Activated CD4-positive, alpha-beta T cell treated with anti-CD3 and anti-CD28 coated beads for 4 hours (primary cell): ENCODE measurements around the gene GTF2H4.

Experiments
- DNase-seq, 2 donors: peaks; one replicate each; pipeline ENCODE4 v3.0.0-alpha.2; 2020

GTF2H4 gene

GRCh38 chr6:30882759-30883684, 25.0 kb upstream of the GTF2H4 start:
- DNase-seq: peak in 1 of 2 donors; percentile 23

- DNase-seq: peak; percentile 43 to 55
Observed at GRCh38 chr6:30883685-30884520, 24.1 kb upstream of the GTF2H4 start, which contains the start of gene DDR1. TSS of gene DDR1 (plus strand) at chr6:30884519. CDS start at chr6:30888730, 4,211 bp downstream.

GRCh38 chr6:30884521-30885480, 23.2 kb upstream of the GTF2H4 start:
- peak; percentile 36 to 51 for DNase-seq

- DNase-seq: peak in 1 of 2 donors; percentile 12
Observed at GRCh38 chr6:30885481-30885998, 22.5 kb upstream of the GTF2H4 start.

- DNase-seq: peak; percentile 25 to 28
Observed at GRCh38 chr6:30885999-30886896, 21.8 kb upstream of the GTF2H4 start.

GRCh38 chr6:30886897-30887255, 21.1 kb upstream of the GTF2H4 start:
- no peak for DNase-seq

GRCh38 chr6:30887901-30888815, 19.8 kb upstream of the GTF2H4 start:
- DNase-seq: no peak

GRCh38 chr6:30888816-30889495, 19.1 kb upstream of the GTF2H4 start:
- no peak for DNase-seq

- no peak for DNase-seq
Observed at GRCh38 chr6:30889496-30889885, 18.5 kb upstream of the GTF2H4 start.

GRCh38 chr6:30889921-30890645, 17.9 kb upstream of the GTF2H4 start:
- DNase-seq: no peak

- no peak for DNase-seq
Observed at GRCh38 chr6:30890646-30891449, 17.2 kb upstream of the GTF2H4 start.

GRCh38 chr6:30891450-30891723, 16.6 kb upstream of the GTF2H4 start:
- DNase-seq: no peak

- no peak for DNase-seq
Observed at GRCh38 chr6:30891816-30892538, 16.0 kb upstream of the GTF2H4 start.

- DNase-seq: no peak
Observed at GRCh38 chr6:30893001-30893591, 14.9 kb upstream of the GTF2H4 start.

GRCh38 chr6:30893666-30894065, 14.3 kb upstream of the GTF2H4 start:
- DNase-seq: no peak

- DNase-seq: no peak
Observed at GRCh38 chr6:30894381-30894780, 13.6 kb upstream of the GTF2H4 start.

GRCh38 chr6:30894935-30895334, 13.1 kb upstream of the GTF2H4 start:
- no peak for DNase-seq
